ENCODE data around the gene MCHR2.

The MCHR2 gene

DNA sequence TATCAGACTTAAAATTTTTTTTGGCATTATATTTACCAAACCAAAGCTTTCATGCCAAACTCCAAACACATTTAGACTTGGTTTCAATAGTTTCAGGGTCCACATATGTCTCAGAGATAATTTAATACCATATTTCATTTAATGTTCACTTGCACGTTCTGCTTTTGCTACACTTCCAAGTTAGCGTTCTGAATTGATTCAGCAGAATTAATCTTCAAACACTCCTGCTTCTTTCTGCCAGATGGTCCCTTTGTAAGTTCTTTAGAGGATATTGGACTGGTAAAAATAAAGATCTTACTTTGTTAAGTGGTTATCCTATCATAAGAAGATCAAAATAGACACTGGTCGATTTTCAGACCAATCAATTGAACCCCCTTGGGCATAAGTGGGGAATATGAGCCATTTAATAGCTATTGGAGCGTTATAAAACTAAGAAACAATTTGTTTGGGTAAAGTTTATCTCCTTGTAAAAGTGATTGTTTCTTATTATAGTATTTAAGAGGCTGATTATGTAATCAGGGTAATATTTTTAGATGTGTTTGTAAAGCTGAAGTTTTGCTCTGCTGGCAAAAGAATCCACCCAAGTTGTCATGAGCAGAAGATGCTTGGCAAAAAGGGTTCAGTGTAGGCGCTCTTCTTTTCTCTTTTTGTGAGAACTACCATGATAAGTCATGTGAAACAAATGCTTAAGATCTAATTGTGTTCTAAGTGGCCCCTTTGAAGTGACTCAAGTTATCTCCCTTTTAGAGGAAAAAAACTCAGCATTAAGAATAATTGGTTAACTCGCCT lies 92.2 kb downstream of the MCHR2 start:
- no peak for DNase-seq

DNA sequence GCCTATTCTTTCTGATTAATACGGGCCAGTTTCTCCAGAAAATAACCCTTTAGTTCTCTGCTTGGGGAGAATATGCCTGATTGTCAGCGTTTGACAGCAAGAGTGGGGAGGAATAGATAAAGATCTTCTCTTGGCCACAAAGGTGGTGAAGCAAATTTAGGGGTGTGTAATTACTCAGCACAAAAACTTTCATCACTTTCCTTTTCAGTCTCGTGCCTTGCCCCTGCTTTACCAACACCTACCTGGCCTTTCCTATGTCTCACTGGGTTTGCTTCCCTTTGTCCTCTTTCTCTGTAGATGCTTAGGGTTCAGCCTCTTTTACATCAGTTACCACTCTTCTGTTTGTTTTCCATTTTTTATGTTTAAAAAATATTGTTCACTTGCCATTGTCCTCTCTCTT lies 99.2 kb downstream of the MCHR2 start:
- no peak for DNase-seq

DNA sequence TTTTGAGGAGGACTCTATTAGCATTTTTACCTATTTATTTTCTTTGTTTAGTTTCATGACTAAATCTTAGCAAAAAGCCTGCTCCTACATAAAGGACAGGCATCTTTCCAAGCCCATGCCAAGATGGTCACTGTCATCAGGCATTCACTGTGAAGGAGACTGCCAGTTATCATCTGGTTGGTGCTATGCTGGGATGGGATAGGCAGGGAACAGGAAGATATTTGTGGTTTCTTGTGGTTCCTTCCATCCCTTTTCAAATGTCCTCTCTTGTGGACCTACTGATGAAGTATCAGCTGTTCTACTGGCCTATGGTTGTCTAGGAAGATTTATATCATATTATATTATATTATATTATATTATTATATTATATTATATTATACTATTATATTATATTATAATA lies 107.0 kb downstream of the MCHR2 start:
- DNase-seq, result no peak

DNA sequence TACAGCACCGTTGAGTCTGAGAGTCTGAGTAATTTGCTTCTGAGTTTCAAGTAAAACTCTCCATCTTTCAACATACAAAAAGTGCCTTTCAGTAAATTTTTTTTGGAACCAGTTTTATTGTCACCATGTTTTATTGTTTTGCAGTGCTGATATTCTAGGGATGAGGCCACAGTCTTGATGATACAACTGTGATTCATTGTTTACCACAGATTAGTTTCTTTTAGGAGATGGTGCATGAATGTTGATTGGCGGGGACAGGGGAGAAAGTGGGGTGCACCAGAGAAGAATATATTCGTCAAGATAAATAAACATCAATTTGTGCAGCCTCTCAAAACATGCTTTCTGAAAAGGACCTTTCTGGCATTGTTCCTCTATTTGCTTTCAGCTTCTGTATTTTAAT lies 109.0 kb downstream of the MCHR2 start:
- no peak for DNase-seq

DNA sequence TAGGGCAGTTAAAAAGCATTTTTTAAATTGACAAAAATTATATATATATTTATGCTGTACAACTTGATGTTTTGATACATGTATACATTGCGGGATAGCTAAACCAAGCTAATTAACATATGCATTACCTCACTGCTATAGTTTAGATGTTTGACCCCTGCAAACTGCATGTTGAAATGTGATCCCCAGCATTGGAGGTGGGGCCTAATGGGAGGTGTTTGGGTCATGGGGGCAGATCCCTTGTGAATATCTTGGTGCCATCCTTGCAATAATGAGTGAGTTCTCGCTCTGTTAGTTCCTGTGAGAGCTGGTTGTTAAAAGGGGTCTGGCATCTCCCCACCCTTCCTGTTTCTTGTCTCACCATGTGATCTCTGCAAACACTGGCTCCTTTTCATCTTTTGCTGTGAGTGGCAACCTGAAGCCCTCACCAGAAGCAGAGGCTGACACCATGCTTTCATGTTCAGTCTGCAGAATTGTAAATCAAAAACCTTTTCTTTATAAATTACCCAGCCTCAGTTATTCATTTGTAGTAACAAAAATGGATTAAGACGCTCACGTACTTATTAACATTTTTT lies 111.8 kb downstream of the MCHR2 start:
- DNase-seq, result no peak

DNA sequence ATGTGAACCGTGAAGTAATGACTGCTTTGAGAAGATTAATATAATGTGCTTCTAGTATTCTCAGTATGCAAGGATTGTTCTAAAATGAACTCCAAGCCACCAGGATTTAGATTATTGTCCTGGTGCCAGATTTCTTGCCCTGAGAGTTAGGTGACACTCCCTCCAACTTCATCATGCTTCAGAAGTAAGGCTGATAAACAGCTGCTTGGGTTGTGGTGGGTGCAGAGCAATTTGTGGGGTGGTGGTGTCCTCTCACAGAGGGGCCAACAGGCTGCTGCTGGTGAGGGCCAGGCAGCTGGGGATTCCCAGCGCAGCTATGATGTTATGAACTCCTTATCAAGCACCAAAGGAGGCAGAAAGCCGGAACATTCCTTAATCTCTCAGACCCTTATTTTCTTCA lies 114.6 kb downstream of the MCHR2 start:
- no peak for DNase-seq

DNA sequence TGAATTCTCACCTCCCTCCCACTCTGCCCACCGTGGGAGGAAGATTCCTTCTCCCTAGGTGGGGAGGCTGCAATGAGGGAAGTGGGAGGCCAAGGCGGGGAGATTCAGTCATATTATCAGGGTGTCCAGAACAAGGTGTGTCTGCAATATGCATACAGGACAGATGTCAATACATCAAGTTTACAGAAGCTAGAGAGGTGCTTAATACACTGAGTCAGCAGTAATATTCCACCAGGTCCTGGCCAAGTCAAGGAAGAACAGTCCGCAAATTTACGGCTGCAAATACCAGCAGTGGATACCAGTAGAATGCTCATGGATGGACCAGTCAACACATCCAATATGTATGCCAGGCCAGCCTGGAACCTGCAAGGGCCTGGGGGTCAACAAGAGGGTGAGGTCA lies 119.0 kb downstream of the MCHR2 start:
- no peak for DNase-seq

DNA sequence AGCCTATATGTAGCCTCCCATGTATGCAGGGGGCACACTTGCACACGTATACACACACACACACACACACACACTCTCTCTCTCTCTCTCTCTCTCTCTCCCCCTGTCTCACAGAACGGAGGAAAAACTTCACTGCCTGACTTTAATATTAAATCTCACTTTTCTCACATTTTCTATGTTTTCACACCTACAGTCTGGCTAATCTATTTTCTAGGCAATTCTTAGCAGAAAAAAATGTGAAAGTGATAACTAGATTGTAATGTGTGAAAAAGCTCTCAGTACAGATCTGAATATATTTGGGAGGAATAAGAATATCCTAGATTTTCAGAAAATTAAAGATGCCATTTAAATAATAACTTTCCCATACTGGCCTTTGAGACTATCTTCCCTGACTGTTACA lies 120.9 kb downstream of the MCHR2 start:
- no peak for DNase-seq

DNA sequence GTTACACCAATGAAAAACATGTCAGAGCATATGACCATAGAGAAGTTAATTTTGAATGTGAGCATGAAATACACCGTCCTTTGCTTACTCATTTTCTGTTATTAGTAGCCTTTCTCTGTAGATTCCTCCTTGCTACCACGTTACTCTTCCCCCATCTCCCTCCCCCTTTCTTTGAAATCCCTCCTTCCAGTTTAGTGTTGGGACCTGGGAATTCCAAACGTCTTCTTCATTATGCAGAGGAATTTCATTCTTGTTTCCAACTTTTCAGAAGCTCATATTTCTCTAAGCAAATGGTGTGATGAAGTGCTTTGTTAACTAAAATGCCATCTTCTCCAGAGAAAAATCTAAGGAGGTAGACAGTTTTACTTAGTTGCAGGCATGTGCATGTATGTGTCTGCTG lies 122.4 kb downstream of the MCHR2 start:
- no peak for DNase-seq
